Transverse colon (tissue), 4 donors: ENCODE data around the gene LRRN4. TPM values are rescaled to one million over a fixed set of nuclear protein-coding genes. Genes with fewer than 3 reads are reported as not detected.
A peak's percentile ranks its signal among the peaks of the same experiment; 100 is the strongest.

ENCODE experiments used
- DNase-seq: peaks from one replicate; pipeline ENCODE4 v3.0.0-alpha.2; 2019
- H3K27ac ChIP-seq, 4 donors: fragments of 200-600 bp; sonication (generic); 2 replicates each; pipeline ENCODE4 v1.5.1; 2016 to 2018; ENCODE audit warnings: inconsistent platforms in 4 of 4
- H3K27me3 ChIP-seq: fragments of 200-600 bp; sonication (generic); 2 replicates; pipeline ENCODE4 v1.5.1; 2017; ENCODE audit warnings: inconsistent platforms
- H3K36me3 ChIP-seq, 4 donors: fragments of 200-600 bp; sonication (generic); 2 replicates each; pipeline ENCODE4 v1.5.1; 2017 to 2019; ENCODE audit warnings: inconsistent platforms in 4 of 4
- H3K4me1 ChIP-seq, 4 donors: fragments of 200-600 bp; sonication (generic); 2 replicates each; pipeline ENCODE4 v1.5.1; 2017 to 2020; ENCODE audit warnings: inconsistent platforms in 4 of 4
- H3K4me3 ChIP-seq, 4 donors: fragments of 200-600 bp; sonication (generic); 1 replicate in 1 of 4; 2 replicates in 3 of 4; pipeline versions ENCODE4 v1.5.1 to v1.6.1; 2017 to 2019; ENCODE audit warnings: inconsistent platforms in 4 of 4
- H3K9me3 ChIP-seq, 2 donors: fragments of 200-600 bp; sonication (generic); 2 replicates each; pipeline ENCODE4 v1.5.1; 2017 to 2019; ENCODE audit warnings: inconsistent platforms in 2 of 2
- CTCF ChIP-seq, 5 experiments: fragments of 200-600 bp in 3 of 5; fragments of 450-650 bp in 2 of 5; sonication (generic) in 3 of 5; IDR thresholded peaks; 1 replicate in 2 of 5; 2 replicates in 3 of 5; pipeline ENCODE4 v1.5.1; 2016 to 2017; ENCODE audit warnings: antibody characterized with exemption in 5 of 5, inconsistent platforms in 3 of 5, mild to moderate bottlenecking in 2 of 5, moderate library complexity in 1 of 5
- EP300 ChIP-seq: sonication (generic); formaldehyde crosslinking; IDR thresholded peaks from one replicate; pipeline ENCODE4 v1.6.1; 2017; ENCODE audit warnings: antibody characterized with exemption, low read depth
- POLR2A ChIP-seq: fragments of 450-650 bp; IDR thresholded peaks from one replicate; pipeline ENCODE4 v1.6.1; 2016; ENCODE audit warnings: antibody characterized with exemption, mild to moderate bottlenecking, moderate library complexity
- POLR2AphosphoS5 ChIP-seq, 3 donors: sonication (generic); formaldehyde crosslinking; IDR thresholded peaks; one replicate each; pipeline ENCODE4 v1.6.1; 2016; ENCODE audit warnings: antibody characterized with exemption in 3 of 3
- WGBS, 2 donors: methylation state at CpG; one replicate each; pipeline ENCODE4 v1.1.5; 2018; ENCODE audit warnings: low coverage in 1 of 2; 5-methylcytosine and 5-hydroxymethylcytosine counted together
- in situ Hi-C, 4 donors: fragments of 200-750 bp; cut with MboI; loops; one replicate each; pipeline versions ENCODE4 v1.15.0 to v1.15.1; 2017; ENCODE audit warnings: low sequenced_read_pairs in 3 of 4, low pct_ligation_motif_present in 1 of 4, low pct_unique_long_range_greater_than_20kb in 1 of 4
- intact Hi-C: fragments of 100-400 bp; cut with DNase I; formaldehyde crosslinking; loops from one replicate; pipeline ENCODE4 v1.15.1; 2023; ENCODE audit warnings: low total_unique reads
- total RNA-seq, 4 donors: library from RNA; depleted of rRNA; stranded (reverse); fragments of >200 nt; gene quantifications; one replicate each; pipeline ENCODE4 v1.1.0, GENCODE V29; 2016

Gene LRRN4
- total RNA-seq, 4 donors from 2014 or later, result 0.48 TPM; not detected in 3

DNA sequence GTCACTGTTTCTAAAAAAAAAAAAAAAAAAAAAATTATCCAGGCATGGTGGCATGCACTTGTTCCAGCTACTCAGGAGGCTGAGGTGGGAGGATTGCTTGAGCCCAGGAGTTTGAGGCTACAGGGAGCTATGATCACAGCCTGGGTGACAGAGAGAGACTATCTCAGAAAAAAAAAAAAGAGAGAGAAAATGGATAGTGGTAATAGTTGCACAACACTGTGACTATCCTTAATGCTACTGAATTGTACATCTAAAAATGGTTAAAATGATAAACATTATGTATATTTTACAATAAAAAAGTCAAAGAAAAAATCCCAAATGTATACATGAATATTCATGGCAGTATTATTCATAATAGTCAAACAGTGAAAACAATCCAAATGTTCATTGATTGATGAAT is 46.0 kb upstream of the LRRN4 start:
- no peak for DNase-seq
- Histone ChIP-seq H3K4me3 (no peak overlapping the region), H3K9me3 (no peaks in the 10 kb centered on the region), H3K27ac (no peak overlapping the region), H3K36me3 (peaks cover 0 to 3% (median 0%) of the 10 kb centered on the region in 4 donors), H3K27me3 (no peaks in the 10 kb centered on the region), H3K4me1 (peaks cover 0 to 39% (median 17%) of the 10 kb centered on the region in 4 donors)
- intact Hi-C loops, result no loop called here
- in situ Hi-C loops, result no loop called here
- no peak for TF ChIP-seq POLR2A
- no peak for TF ChIP-seq POLR2AphosphoS5 (IDR thresholded peaks at IDR 0.05)
- no peak for TF ChIP-seq EP300
- no peak for TF ChIP-seq CTCF (IDR thresholded peaks at IDR 0.05)

- peak overlapping the region; percentile 76 to 84 (median 82) for H3K27ac ChIP-seq
- TF ChIP-seq EP300 (no peak), POLR2AphosphoS5 (IDR thresholded peaks at IDR 0.05) (peak in 1 of 3 donors; percentile 2)
- no peaks in the 10 kb centered on the region for H3K9me3 ChIP-seq
- H3K4me1 ChIP-seq, result peaks cover 0 to 35% (median 18%) of the 10 kb centered on the region in 4 donors
- intact Hi-C loops (no loop called here), in situ Hi-C loops (no loop called here)
- no peaks in the 10 kb centered on the region for H3K27me3 ChIP-seq
- H3K36me3 ChIP-seq, result no peaks in the 10 kb centered on the region
- DNase-seq, result no peak
- WGBS, 2 donors, result 43 to 65% methylated on average over 5 of the region's 5 CpGs
- no peak overlapping the region for H3K4me3 ChIP-seq
These were observed 41.5 kb upstream of the LRRN4 start for GRCh38 chr20:6095409-6095808.

DNA sequence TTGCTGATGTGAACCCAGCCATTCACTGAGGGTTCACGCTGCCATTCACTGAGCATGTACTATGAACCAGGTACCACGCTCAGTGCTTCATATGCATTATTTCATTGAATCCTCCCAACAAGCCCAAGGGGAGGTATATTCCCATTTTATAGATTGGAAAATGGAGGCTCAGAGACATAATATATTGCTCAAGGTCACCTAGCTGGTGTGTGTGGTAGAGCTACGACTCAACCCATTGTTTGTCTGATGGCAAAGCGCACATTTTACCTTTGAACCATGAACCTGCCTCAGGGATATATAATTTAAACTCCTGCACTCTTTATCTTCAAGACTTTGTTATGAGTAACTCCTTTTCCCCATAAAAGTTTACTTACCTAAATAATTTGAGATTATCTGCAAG is 40.7 kb upstream of the LRRN4 start:
- peaks cover 0 to 35% (median 18%) of the 10 kb centered on the region in 4 donors for H3K4me1 ChIP-seq
- in situ Hi-C loops (no loop called here), intact Hi-C loops (no loop called here)
- no peaks in the 10 kb centered on the region for H3K36me3 ChIP-seq
- TF ChIP-seq POLR2AphosphoS5 (IDR thresholded peaks at IDR 0.05) (no peak), EP300 (no peak), POLR2A (no peak), CTCF (IDR thresholded peaks at IDR 0.05) (no peak)
- no peaks in the 10 kb centered on the region for H3K27me3 ChIP-seq
- no peak for DNase-seq
- peak overlapping the region; percentile 76 to 84 (median 82) for H3K27ac ChIP-seq
- no peak overlapping the region for H3K4me3 ChIP-seq
- WGBS, 2 donors, result 57 to 70% methylated on average over 2 to 4 of the region's 4 CpGs
- H3K9me3 ChIP-seq, result no peaks in the 10 kb centered on the region

DNA sequence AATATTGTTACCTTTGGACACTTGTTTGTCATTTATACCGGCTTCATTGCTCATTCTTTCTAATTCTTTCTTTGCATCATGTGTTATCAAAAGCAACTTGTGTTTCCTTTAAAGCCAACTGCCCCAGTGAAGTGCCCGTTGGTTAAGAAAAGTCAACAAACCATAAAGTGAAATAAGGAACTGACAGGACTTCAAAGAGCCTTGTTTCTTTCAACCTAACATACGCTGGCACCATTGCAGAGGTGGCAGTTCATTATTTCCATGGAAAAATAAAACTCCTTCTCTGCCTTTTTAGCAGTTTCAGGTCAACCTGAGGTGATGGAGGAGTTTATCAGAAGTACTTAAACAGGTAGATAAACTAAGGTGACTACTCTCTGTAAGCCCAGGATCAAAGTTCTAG is 40.2 kb upstream of the LRRN4 start:
- DNase-seq, result peak; percentile 35
- in situ Hi-C loops, result no loop called here
- Histone ChIP-seq H3K9me3 (no peaks in the 10 kb centered on the region), H3K27ac (peak overlapping the region; percentile 76 to 84 (median 82)), H3K4me1 (peaks cover 0 to 35% (median 18%) of the 10 kb centered on the region in 4 donors), H3K36me3 (peaks cover 0 to 2% (median 0%) of the 10 kb centered on the region in 4 donors), H3K4me3 (no peak overlapping the region), H3K27me3 (no peaks in the 10 kb centered on the region)
- peak in 2 of 3 donors; percentile 22 to 81 for TF ChIP-seq POLR2AphosphoS5 (IDR thresholded peaks at IDR 0.05)
- peak; percentile 50 for TF ChIP-seq EP300
- TF ChIP-seq POLR2A, result no peak
- TF ChIP-seq CTCF (IDR thresholded peaks at IDR 0.05), result no peak
- WGBS, 2 donors, result 13 to 21% methylated on average over 3 of the region's 3 CpGs
- intact Hi-C loops, result no loop called here

DNA sequence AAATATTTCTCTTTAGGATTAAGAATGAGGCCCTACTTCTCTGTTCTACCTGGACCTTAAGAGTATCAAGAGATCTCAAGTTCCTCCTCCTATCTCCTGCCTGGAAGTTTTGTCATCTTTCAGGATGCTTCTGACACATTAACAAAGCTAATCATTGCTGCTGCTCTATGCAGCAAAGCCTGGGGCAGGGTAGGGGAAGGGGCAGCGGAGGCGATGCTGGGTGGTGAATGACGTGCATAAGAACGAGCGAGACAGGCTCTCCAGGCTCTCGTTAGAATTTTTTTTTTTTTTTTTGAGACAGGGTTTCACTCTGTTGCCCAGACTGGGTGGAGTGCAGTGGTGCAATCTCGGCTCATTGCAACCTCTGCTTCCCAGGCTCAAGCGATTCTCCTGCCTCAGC is 37.8 kb upstream of the LRRN4 start:
- in situ Hi-C loops, result no loop called here
- no peaks in the 10 kb centered on the region for H3K9me3 ChIP-seq

More for the DNA sequence above, 37.8 kb upstream of the LRRN4 start:
- no peak for TF ChIP-seq CTCF (IDR thresholded peaks at IDR 0.05)
- no peak for TF ChIP-seq POLR2AphosphoS5 (IDR thresholded peaks at IDR 0.05)
- no peak for TF ChIP-seq EP300
- TF ChIP-seq POLR2A, result no peak
- no peaks in the 10 kb centered on the region for H3K27me3 ChIP-seq
- intact Hi-C loops, result no loop called here
- peaks cover 0 to 35% (median 18%) of the 10 kb centered on the region in 4 donors for H3K4me1 ChIP-seq
- no peak for DNase-seq
- H3K27ac ChIP-seq, result no peak overlapping the region
- peaks cover 0 to 5% (median 1%) of the 10 kb centered on the region in 4 donors for H3K36me3 ChIP-seq
- 77 to 81% methylated on average over 7 to 8 of the region's 8 CpGs for WGBS, 2 donors
- no peak overlapping the region for H3K4me3 ChIP-seq
